H9 (cell line): Measurements from ENCODE around the gene RMI2. TPM values are rescaled to one million over a fixed set of nuclear protein-coding genes. Genes with fewer than 3 reads are reported as not detected.

Experiments
- DNase-seq: peaks from one replicate; pipeline ENCODE4 v3.0.0-alpha.2; 2017
- H2AFZ ChIP-seq: one replicate; pipeline ENCODE4 v1.6.1; 2013; ENCODE audit warnings: mild to moderate bottlenecking, low read length, control low read depth, moderate library complexity
- H2AK5ac ChIP-seq: 2 replicates; pipeline ENCODE4 v1.6.1; 2013; ENCODE audit warnings: low read length, control low read depth, mixed read lengths; ENCODE audit not compliant: insufficient read length
- H2BK120ac ChIP-seq: one replicate; pipeline ENCODE4 v1.6.1; 2013; ENCODE audit warnings: low read depth, mild to moderate bottlenecking, low read length, control low read depth, inconsistent platforms; ENCODE audit not compliant: poor library complexity, severe bottlenecking
- H2BK12ac ChIP-seq: 2 replicates; pipeline ENCODE4 v1.6.1; 2013; ENCODE audit warnings: low read length, control low read depth, mixed read lengths, low read depth; ENCODE audit not compliant: insufficient read length
- H2BK15ac ChIP-seq: 2 replicates; pipeline ENCODE4 v1.6.1; 2013; ENCODE audit warnings: low read depth, low read length, control low read depth
- H2BK20ac ChIP-seq: one replicate; pipeline ENCODE4 v1.6.1; 2013; ENCODE audit warnings: low read depth, mild to moderate bottlenecking, low read length, control low read depth, inconsistent platforms; ENCODE audit not compliant: poor library complexity, severe bottlenecking
- H2BK5ac ChIP-seq: 2 replicates; pipeline ENCODE4 v1.6.1; 2013; ENCODE audit warnings: low read length, control low read depth, mixed read lengths; ENCODE audit not compliant: insufficient read length
- H3K14ac ChIP-seq: 2 replicates; pipeline ENCODE4 v1.6.1; 2013; ENCODE audit warnings: low read length, control low read depth; ENCODE audit not compliant: insufficient read depth
- H3K18ac ChIP-seq: 2 replicates; pipeline ENCODE4 v1.6.1; 2013; ENCODE audit warnings: low read depth, mild to moderate bottlenecking, mixed read lengths, low read length, control low read depth; ENCODE audit not compliant: insufficient read length
- H3K23ac ChIP-seq: 2 replicates; pipeline ENCODE4 v1.6.1; 2013; ENCODE audit warnings: low read length, control low read depth, mixed read lengths, low read depth; ENCODE audit not compliant: insufficient read length
- H3K23me2 ChIP-seq: 2 replicates; pipeline ENCODE4 v1.6.1; 2013; ENCODE audit warnings: low read depth, mild to moderate bottlenecking, mixed read lengths, low read length, control low read depth; ENCODE audit not compliant: insufficient read length, poor library complexity, severe bottlenecking
- H3K27ac ChIP-seq: 2 replicates; pipeline ENCODE4 v1.5.1; 2013; ENCODE audit warnings: low read length, control low read depth, mixed read lengths, low read depth; ENCODE audit not compliant: insufficient read length
- H3K27me3 ChIP-seq: 2 replicates; pipeline ENCODE4 v1.6.1; 2013; ENCODE audit warnings: low read length, control low read depth, inconsistent platforms; ENCODE audit not compliant: insufficient read depth
- H3K4ac ChIP-seq: 2 replicates; pipeline ENCODE4 v1.6.1; 2013; ENCODE audit warnings: low read depth, mild to moderate bottlenecking, control low read depth, inconsistent platforms, low read length, moderate library complexity
- H3K4me1 ChIP-seq: 2 replicates; pipeline ENCODE4 v1.6.1; 2013; ENCODE audit warnings: low read length, control low read depth, inconsistent platforms; ENCODE audit not compliant: insufficient read depth
- H3K4me2 ChIP-seq: 2 replicates; pipeline ENCODE4 v1.6.1; 2013; ENCODE audit warnings: low read length, control low read depth, mixed read lengths; ENCODE audit not compliant: insufficient read length, insufficient read depth
- H3K56ac ChIP-seq: 2 replicates; pipeline ENCODE4 v1.6.1; 2013; ENCODE audit warnings: low read depth, mild to moderate bottlenecking, mixed read lengths, low read length, control low read depth; ENCODE audit not compliant: insufficient read length
- H3K79me1 ChIP-seq: 2 replicates; pipeline ENCODE4 v1.6.1; 2013; ENCODE audit warnings: low read depth, mild to moderate bottlenecking, moderate library complexity, low read length, control low read depth, inconsistent platforms; ENCODE audit not compliant: insufficient read depth, poor library complexity, severe bottlenecking
- H3K79me2 ChIP-seq: 2 replicates; pipeline ENCODE4 v1.6.1; 2013; ENCODE audit warnings: low read length, control low read depth, inconsistent platforms; ENCODE audit not compliant: insufficient read depth
- H3K9ac ChIP-seq: 2 replicates; pipeline ENCODE4 v1.6.1; 2013; ENCODE audit warnings: low read length, control low read depth, mixed read lengths; ENCODE audit not compliant: insufficient read length; ENCODE audit errors: extremely low read depth
- H3K9me3 ChIP-seq: one replicate; pipeline ENCODE4 v1.6.1; 2013; ENCODE audit warnings: low read depth, low read length, inconsistent platforms; ENCODE audit not compliant: control insufficient read depth
- H3T11ph ChIP-seq: one replicate; pipeline ENCODE4 v1.6.1; 2013; ENCODE audit warnings: mild to moderate bottlenecking, low read length, control low read depth, inconsistent platforms
- H4K20me1 ChIP-seq: one replicate; pipeline ENCODE4 v1.6.1; 2013; ENCODE audit not compliant: control insufficient read depth, insufficient read length, insufficient read depth
- H4K5ac ChIP-seq: 2 replicates; pipeline ENCODE4 v1.6.1; 2013; ENCODE audit warnings: low read depth, mild to moderate bottlenecking, mixed read lengths, low read length, control low read depth; ENCODE audit not compliant: insufficient read length
- H4K8ac ChIP-seq: replicated peaks from 2 replicates; pipeline ENCODE4 v1.6.1; 2013; ENCODE audit warnings: low read length, control low read depth, mixed read lengths, low read depth; ENCODE audit not compliant: insufficient read length
- H4K91ac ChIP-seq: 2 replicates; pipeline ENCODE4 v1.6.1; 2013; ENCODE audit warnings: low read depth, mild to moderate bottlenecking, moderate library complexity, mixed read lengths, low read length, control low read depth; ENCODE audit not compliant: insufficient read length
- H3K27ac Mint-ChIP-seq, 3 experiments: 2 replicates in 2 of 3; 3 replicates in 1 of 3; pipeline ENCODE4 v1.8.0; 2020 to 2021; ENCODE audit warnings: mixed read lengths in 3 of 3, mild to moderate bottlenecking in 1 of 3, moderate library complexity in 1 of 3
- H3K27me3 Mint-ChIP-seq: 2 replicates; pipeline ENCODE4 v1.8.0; 2021; ENCODE audit warnings: low read depth, mild to moderate bottlenecking, moderate library complexity, mixed read lengths
- H3K36me3 Mint-ChIP-seq, 3 experiments: 2 replicates in 2 of 3; 3 replicates in 1 of 3; pipeline ENCODE4 v1.8.0; 2020 to 2021; ENCODE audit warnings: low read depth in 3 of 3, mixed read lengths in 3 of 3; ENCODE audit not compliant: insufficient read depth in 1 of 3
- H3K4me1 Mint-ChIP-seq, 2 experiments: 2 replicates each; pipeline ENCODE4 v1.8.0; 2020; ENCODE audit warnings: mixed read lengths in 2 of 2
- H3K4me3 Mint-ChIP-seq, 2 experiments: 2 replicates in 1 of 2; 3 replicates in 1 of 2; pipeline ENCODE4 v1.8.0; 2020 to 2021; ENCODE audit warnings: mild to moderate bottlenecking in 2 of 2, mixed read lengths in 2 of 2, moderate library complexity in 1 of 2
- H3K9me3 Mint-ChIP-seq, 2 experiments: 2 replicates in 1 of 2; 3 replicates in 1 of 2; pipeline ENCODE4 v1.8.0; 2020; ENCODE audit warnings: mild to moderate bottlenecking in 2 of 2, mixed read lengths in 2 of 2, moderate library complexity in 1 of 2
- CTCF ChIP-seq: fragments of 200-600 bp; sonication (generic); conservative IDR thresholded peaks from 3 replicates; pipeline ENCODE4 v1.8.0; 2021; ENCODE audit warnings: antibody characterized with exemption, mild to moderate bottlenecking
- WGBS: extraction: QIAGEN DNeasy Blood & Tissue Kit; methylation state at CpG from one replicate; pipeline ENCODE4 v1.1.7; 2013; ENCODE audit warnings: missing lambda C conversion rate, low lambda C conversion rate, mixed read lengths; ENCODE audit not compliant: insufficient read length; ENCODE audit errors: extremely low coverage; 5-methylcytosine and 5-hydroxymethylcytosine counted together
- total RNA-seq: library from RNA; stranded (reverse); gene quantifications from 2 replicates; pipeline ENCODE4 v1.2.1, GENCODE V29; 2021

The RMI2 gene
- total RNA-seq, 1 experiment from 2014 or later: 57.6 TPM

- no peak overlapping the region for H4K91ac ChIP-seq
- no peaks in the 10 kb centered on the region for H3K9me3 Mint-ChIP-seq
- H3K9me3 ChIP-seq: no peaks in the 10 kb centered on the region
- H3K79me1 ChIP-seq: no peaks in the 10 kb centered on the region
- no peak overlapping the region for H2AFZ ChIP-seq
- H3K14ac ChIP-seq: no peak overlapping the region; the same call in 1 of the 2 replicates
- no peak overlapping the region for H2BK120ac ChIP-seq
- no peak overlapping the region for H3K56ac ChIP-seq
- no peaks in the 10 kb centered on the region; the same call in 1 of the 2 replicates for H3K4me1 ChIP-seq
- H3K79me2 ChIP-seq: no peaks in the 10 kb centered on the region
- H3K4ac ChIP-seq: no peak overlapping the region
- no peaks in the 10 kb centered on the region for H3K23me2 ChIP-seq
- no peak overlapping the region for H2BK5ac ChIP-seq
- H3K4me1 Mint-ChIP-seq: peaks cover 29 to 37% of the 10 kb centered on the region in 2 experiments
- no peak overlapping the region for H2BK20ac ChIP-seq
- TF ChIP-seq CTCF: no peak
- no CpG with 5 or more reads among the region's 11 CpGs for WGBS
- H3K36me3 Mint-ChIP-seq: no peaks in the 10 kb centered on the region
- H3K9ac ChIP-seq: no peak overlapping the region
- H3K23ac ChIP-seq: no peak overlapping the region
- no peak overlapping the region for H3K4me2 ChIP-seq
- no peak overlapping the region for H2BK12ac ChIP-seq
- DNase-seq: no peak
- H2BK15ac ChIP-seq: no peak overlapping the region
- H2AK5ac ChIP-seq: no peak overlapping the region
- H3K27ac ChIP-seq: no peak overlapping the region
- no peaks in the 10 kb centered on the region; the same call in 1 of the 2 replicates for H3K27me3 Mint-ChIP-seq
- no peak overlapping the region for H3K27ac Mint-ChIP-seq
- H3K27me3 ChIP-seq: no peaks in the 10 kb centered on the region
- no peaks in the 10 kb centered on the region for H4K20me1 ChIP-seq
- H4K8ac ChIP-seq: no peak overlapping the region
- no peak overlapping the region for H3K4me3 Mint-ChIP-seq
- no peak overlapping the region for H3K18ac ChIP-seq
- H3T11ph ChIP-seq: no peak overlapping the region
- no peak overlapping the region for H4K5ac ChIP-seq
Measured at GRCh38 chr16:11393366-11393765, 48.1 kb downstream of the RMI2 start.
